Neural cell (in vitro differentiated cells): ENCODE measurements around the gene PPIP5K1. TPM values are rescaled to one million over a fixed set of nuclear protein-coding genes. Genes with fewer than 3 reads are reported as not detected.

Source experiments
- H2AFZ ChIP-seq: fragments of 200-600, 300-800 bp; sonication (generic), shearing (Covaris generic); 2 replicates; pipeline ENCODE4 v1.6.0; 2014; ENCODE audit warnings: low read depth, mild to moderate bottlenecking, antibody characterized with exemption, low read length, moderate library complexity
- H3F3A ChIP-seq: fragments of 200-600 bp; shearing (Covaris generic); 2 replicates; pipeline ENCODE4 v1.6.1; 2016; ENCODE audit warnings: mild to moderate bottlenecking, moderate library complexity, mixed read lengths, antibody characterized with exemption, low read length; ENCODE audit not compliant: insufficient read depth, poor library complexity, severe bottlenecking
- H3K27ac ChIP-seq: fragments of 200-600, 300-800 bp; sonication (generic), shearing (Covaris generic); 2 replicates; pipeline ENCODE4 v1.5.1; 2014; ENCODE audit warnings: mild to moderate bottlenecking, low read length, moderate library complexity
- H3K27me3 ChIP-seq: fragments of 300-800, 200-600 bp; sonication (generic), shearing (Covaris generic); 2 replicates; pipeline ENCODE4 v1.6.0; 2014; ENCODE audit warnings: mild to moderate bottlenecking, low read depth, low read length, moderate library complexity; ENCODE audit not compliant: insufficient read depth
- H3K36me3 ChIP-seq: fragments of 300-800, 200-600 bp; sonication (generic), shearing (Covaris generic); 2 replicates; pipeline ENCODE4 v1.5.1; 2014; ENCODE audit warnings: mild to moderate bottlenecking, antibody characterized with exemption, low read length, moderate library complexity; ENCODE audit not compliant: insufficient read depth
- H3K4me2 ChIP-seq: fragments of 300-800, 200-600 bp; sonication (generic), shearing (Covaris generic); 2 replicates; pipeline ENCODE4 v1.6.0; 2014; ENCODE audit warnings: mild to moderate bottlenecking, low read length
- H3K4me3 ChIP-seq: fragments of 300-800, 200-600 bp; sonication (generic), shearing (Covaris generic); 2 replicates; pipeline ENCODE4 v1.5.1; 2014; ENCODE audit warnings: mild to moderate bottlenecking, low read length, moderate library complexity
- H3K79me2 ChIP-seq: fragments of 200-600 bp; shearing (Covaris generic); replicated peaks from 2 replicates; pipeline ENCODE4 v1.6.0; 2014; ENCODE audit warnings: mild to moderate bottlenecking, low read length, moderate library complexity; ENCODE audit not compliant: insufficient read depth
- H3K9ac ChIP-seq: fragments of 300-800, 200-600 bp; sonication (generic), shearing (Covaris generic); 2 replicates; pipeline ENCODE4 v1.6.1; 2016; ENCODE audit warnings: mild to moderate bottlenecking, low read length, mixed read lengths
- H3K9me2 ChIP-seq: fragments of 200-600 bp; shearing (Covaris generic); 2 replicates; pipeline ENCODE4 v1.6.1; 2016; ENCODE audit warnings: mild to moderate bottlenecking, low read length, mixed read lengths; ENCODE audit not compliant: insufficient read depth
- H3K9me3 ChIP-seq: fragments of 200-600, 300-800 bp; sonication (generic), shearing (Covaris generic); 2 replicates; pipeline ENCODE4 v1.6.1; 2016; ENCODE audit warnings: mild to moderate bottlenecking, mixed run types, low read length, moderate library complexity, mixed read lengths
- H4K20me1 ChIP-seq: fragments of 200-600 bp; shearing (Covaris generic); 2 replicates; pipeline ENCODE4 v1.6.1; 2016; ENCODE audit warnings: mild to moderate bottlenecking, mixed run types; ENCODE audit not compliant: insufficient read depth
- CTCF ChIP-seq: fragments of 450-650 bp; IDR thresholded peaks from 2 replicates; pipeline ENCODE4 v1.5.1; 2014; ENCODE audit warnings: antibody characterized with exemption, mild to moderate bottlenecking, moderate library complexity; ENCODE audit not compliant: poor library complexity, severe bottlenecking
- EP300 ChIP-seq: fragments of 450-650 bp; conservative IDR thresholded peaks from 2 replicates; pipeline ENCODE4 v1.6.1; 2014; ENCODE audit warnings: antibody characterized with exemption, mild to moderate bottlenecking, moderate library complexity; ENCODE audit not compliant: poor library complexity, severe bottlenecking
- EZH2 ChIP-seq: fragments of 200-600, 300-800 bp; shearing (Covaris generic), sonication (generic); IDR thresholded peaks from 2 replicates; pipeline ENCODE4 v1.6.1; 2014; ENCODE audit warnings: antibody characterized with exemption, low read length, borderline replicate concordance, mild to moderate bottlenecking; ENCODE audit not compliant: insufficient read depth, poor library complexity, severe bottlenecking
- MXI1 ChIP-seq: fragments of 450-650 bp; conservative IDR thresholded peaks from 2 replicates; pipeline ENCODE4 v1.6.1; 2014; ENCODE audit warnings: antibody characterized with exemption, mild to moderate bottlenecking; ENCODE audit not compliant: poor library complexity, severe bottlenecking
- POLR2AphosphoS5 ChIP-seq: IDR thresholded peaks from 2 replicates; pipeline ENCODE4 v1.6.1; 2012
- RAD21 ChIP-seq: fragments of 450-650 bp; conservative IDR thresholded peaks from 2 replicates; pipeline ENCODE4 v1.6.1; 2014; ENCODE audit warnings: antibody characterized with exemption, mild to moderate bottlenecking, moderate library complexity
- REST ChIP-seq: IDR thresholded peaks from 2 replicates; pipeline ENCODE4 v1.6.1; 2012; ENCODE audit warnings: borderline replicate concordance
- SMC3 ChIP-seq: fragments of 450-650 bp; conservative IDR thresholded peaks from 2 replicates; pipeline ENCODE4 v1.6.1; 2014; ENCODE audit warnings: antibody characterized with exemption, mild to moderate bottlenecking, moderate library complexity; ENCODE audit not compliant: poor library complexity
- TAF1 ChIP-seq: IDR thresholded peaks from 2 replicates; pipeline ENCODE4 v1.6.1; 2012; ENCODE audit warnings: low read depth
- polyA plus RNA-seq: library from polyadenylated mRNA; depleted of rRNA; stranded (reverse); fragments of >200 nt; gene quantifications from 2 replicates; pipeline ENCODE4 v1.2.3, GENCODE V29; 2014

Gene PPIP5K1
- polyA plus RNA-seq, 1 donor from 2014 or later = 29.6 TPM

GRCh38 chr15:43531018-43531670 lies 58.9 kb downstream of the PPIP5K1 start:
- no peak overlapping the region for H3K27ac ChIP-seq
- no peak overlapping the region for H3K4me3 ChIP-seq
- H3K36me3 ChIP-seq = peaks cover 9% of the 10 kb centered on the region
- no peak overlapping the region for H3K4me2 ChIP-seq
- H3K9ac ChIP-seq = no peak overlapping the region
- H3K9me3 ChIP-seq = no peaks in the 10 kb centered on the region
- no peak overlapping the region for H2AFZ ChIP-seq
- no peaks in the 10 kb centered on the region for H3F3A ChIP-seq
- no peaks in the 10 kb centered on the region for H3K9me2 ChIP-seq
- TF ChIP-seq MXI1 (no peak), POLR2AphosphoS5 (no peak), EP300 (no peak), EZH2 (no peak), TAF1 (no peak), CTCF (no peak)
- no peaks in the 10 kb centered on the region for H4K20me1 ChIP-seq
- no peaks in the 10 kb centered on the region for H3K27me3 ChIP-seq
- H3K79me2 ChIP-seq = no peaks in the 10 kb centered on the region

- Histone ChIP-seq H3K9me3 (peaks cover 3% of the 10 kb centered on the region), H3K36me3 (peaks cover 14% of the 10 kb centered on the region), H3K9ac (no peak overlapping the region)
Measured at GRCh38 chr15:43529587-43530345, 60.2 kb downstream of the PPIP5K1 start.

More at GRCh38 chr15:43529587-43530345, 60.2 kb downstream of the PPIP5K1 start:
- H3F3A ChIP-seq = no peaks in the 10 kb centered on the region
- H3K4me2 ChIP-seq = no peak overlapping the region
- H3K27me3 ChIP-seq = no peaks in the 10 kb centered on the region
- H3K4me3 ChIP-seq = no peak overlapping the region
- H3K79me2 ChIP-seq = no peaks in the 10 kb centered on the region
- H2AFZ ChIP-seq = no peak overlapping the region
- H3K9me2 ChIP-seq = no peaks in the 10 kb centered on the region
- TF ChIP-seq REST = no peak
- TF ChIP-seq MXI1 = no peak
- TF ChIP-seq CTCF = no peak
- TF ChIP-seq EP300 = no peak
- no peak for TF ChIP-seq EZH2
- TF ChIP-seq SMC3 = no peak
- no peak for TF ChIP-seq RAD21
- no peak for TF ChIP-seq TAF1
- no peak for TF ChIP-seq POLR2AphosphoS5
- no peaks in the 10 kb centered on the region for H4K20me1 ChIP-seq
- no peak overlapping the region for H3K27ac ChIP-seq
